ENCODE results near the gene DPH7.
"Not testable (repeated sequence)": the region's sequence is repeated elsewhere in the genome, so short reads cannot be mapped to it uniquely, and the experiment has no call there.

Gene DPH7

DNA sequence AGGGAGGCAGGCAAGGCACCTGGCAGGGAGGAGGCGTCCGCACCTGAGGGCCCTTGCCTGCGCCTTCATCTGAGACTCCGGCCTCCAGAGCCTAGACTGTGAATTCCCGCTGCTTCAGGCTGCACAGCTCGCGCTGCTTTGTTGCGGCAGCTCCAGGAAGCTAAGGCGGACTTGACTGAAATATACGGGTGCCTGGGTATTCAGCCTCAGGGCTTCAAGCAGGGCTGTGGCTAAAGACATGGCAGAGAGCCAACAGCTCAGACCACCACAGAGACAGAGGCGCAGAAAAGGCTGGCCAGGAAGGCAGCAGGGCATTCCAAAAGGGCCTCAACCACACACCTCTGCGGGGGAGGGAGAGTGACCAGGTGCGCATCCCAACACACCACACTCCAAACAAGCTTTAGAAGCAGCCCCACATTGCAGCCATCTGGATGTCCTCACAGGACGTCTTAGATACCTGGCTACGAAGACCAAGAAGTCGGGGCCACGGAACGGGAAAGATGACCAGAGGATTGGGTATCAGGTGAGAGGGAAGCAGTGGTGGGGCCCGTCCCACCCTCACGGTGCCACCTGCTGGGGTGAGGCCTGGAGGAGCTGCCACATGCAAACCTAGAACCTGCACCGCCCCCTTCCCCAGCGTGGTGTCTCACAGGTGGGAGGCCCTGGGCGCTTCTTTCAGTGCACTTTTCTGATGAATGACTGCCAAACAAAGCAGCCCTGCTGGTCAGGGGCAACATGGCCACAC is 1.7 kb upstream of the DPH7 start:
- no peak for DNase-seq

DNA sequence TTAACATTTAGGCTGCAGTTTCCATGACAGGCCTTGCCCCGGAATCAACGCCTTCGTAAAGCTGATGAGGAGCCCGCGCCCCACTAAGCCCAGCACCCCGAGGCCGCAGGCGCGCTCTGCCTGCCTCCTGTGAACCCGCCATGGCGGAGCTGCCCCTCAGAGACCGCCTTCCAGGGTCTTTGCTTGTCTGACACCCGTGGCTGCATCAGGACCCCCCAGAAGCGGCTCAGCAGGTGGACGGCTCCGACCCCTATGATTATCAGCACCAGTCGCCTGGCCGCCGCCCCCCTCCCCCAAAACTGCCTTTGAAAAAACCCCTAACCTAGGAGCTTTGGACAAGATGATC is 507 bp upstream of the DPH7 start:
- no peak for DNase-seq

DNA sequence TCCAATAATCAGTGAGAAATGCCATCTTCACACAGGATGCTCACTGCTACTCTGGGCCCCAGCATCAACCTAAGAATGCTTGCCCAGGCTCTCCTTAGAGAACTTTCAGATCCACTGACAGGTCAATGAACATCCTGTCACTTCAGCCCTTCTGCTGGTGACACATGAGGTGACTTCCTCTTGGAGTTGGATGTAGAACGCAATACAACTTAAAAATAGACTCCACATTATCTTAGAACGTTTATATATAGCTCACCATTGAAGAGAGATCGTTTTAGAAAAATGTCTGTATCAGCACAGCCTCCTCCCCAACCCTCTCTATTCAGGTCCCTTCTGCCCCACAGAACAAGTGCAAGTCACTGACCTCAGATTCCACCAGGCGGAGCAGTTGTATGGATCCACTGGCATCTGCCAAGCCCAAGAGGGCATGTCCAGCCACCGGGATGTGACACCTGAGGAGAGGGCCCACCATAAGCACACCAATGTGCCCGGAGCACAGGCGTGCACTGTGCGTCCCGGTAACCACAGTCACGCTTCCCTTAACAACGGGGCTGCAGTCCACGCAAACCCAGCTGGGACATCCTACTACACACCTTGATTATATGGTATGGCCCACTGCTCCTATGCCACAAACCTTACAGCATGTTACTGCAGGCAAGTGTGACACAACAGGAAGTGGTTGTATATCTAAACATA is 2.9 kb downstream of the DPH7 start:
- no peak for DNase-seq

DNA sequence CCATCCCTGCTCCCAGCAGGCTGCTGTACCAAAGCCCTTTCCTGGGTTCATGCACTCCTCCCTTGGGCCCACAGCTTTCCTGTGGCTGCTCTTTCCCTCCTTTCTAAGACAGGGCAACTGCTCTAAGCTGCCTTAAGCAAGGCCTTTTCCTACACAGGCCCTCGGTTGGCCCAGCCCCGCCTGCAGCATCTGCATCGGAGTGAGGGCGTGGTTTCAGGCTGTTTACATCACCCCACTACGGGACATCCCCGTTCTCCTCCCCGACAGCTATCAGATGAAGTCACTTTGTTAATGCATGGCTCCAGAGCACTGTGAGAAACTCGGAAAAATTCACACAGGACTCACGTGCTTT is 3.4 kb downstream of the DPH7 start:
- no peak for DNase-seq

DNA sequence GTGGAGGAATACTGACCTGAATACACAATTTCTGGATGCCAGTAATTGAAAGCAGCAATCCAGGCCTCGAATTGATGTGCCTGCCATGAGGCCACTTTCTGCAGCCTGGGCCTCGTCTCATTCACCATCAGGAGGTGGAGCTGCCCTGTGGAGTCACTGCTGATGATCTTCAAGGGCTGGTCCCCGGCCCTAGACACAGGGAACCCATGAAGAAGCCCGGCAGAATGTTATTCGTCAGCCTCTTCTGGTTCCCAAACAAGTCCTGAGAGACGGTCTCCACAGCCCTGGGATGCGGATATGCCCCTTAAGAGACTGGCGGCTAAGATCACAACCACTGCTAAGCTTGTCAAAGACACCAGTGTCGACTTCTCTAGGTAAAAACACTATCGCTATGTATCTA is 4.5 kb downstream of the DPH7 start:
- no peak for DNase-seq

DNA sequence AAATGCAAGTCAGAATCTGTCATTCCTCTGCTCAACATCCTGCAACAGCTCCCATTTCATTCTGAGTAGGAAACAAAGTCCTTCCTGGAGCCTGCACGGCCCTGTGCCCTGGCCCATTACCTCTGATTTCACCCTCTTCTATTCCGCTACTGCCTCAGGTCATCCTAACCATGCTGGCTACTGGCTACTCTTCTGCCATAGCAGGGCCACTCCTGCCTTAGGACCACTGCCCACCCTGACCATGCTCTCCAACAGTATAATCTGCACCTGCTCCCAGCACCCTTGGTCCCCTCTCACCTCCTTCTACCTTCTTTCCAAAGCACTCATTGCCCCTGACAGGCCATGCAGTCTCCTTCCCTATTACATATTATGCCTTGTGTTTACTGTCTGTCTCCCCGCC is 8.2 kb downstream of the DPH7 start:
- no peak for DNase-seq

DNA sequence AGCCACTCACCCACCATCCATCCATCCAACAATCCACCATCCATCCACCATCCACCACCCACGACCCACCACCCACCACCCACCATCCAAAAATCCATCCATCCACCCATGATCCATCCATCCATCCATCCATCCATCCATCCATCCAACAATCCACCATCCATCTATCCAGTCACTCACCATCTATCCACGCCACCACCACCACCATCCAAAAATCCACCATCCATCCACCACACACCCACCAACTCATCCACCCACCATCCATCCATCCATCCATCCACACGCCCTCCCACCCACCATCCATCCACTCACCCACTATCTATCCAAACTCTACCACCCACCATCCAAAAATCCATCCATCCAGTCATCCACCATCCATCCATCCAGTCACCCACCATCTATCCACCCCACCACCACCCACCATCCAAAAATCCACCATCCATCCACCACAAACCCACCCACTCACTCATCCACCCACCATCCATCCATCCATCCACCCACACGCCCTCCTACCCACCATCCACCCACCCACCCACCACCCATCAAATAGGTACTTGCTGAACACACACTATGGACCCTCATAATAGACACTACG is 9.0 kb downstream of the DPH7 start:
- DNase-seq: no peak

DNA sequence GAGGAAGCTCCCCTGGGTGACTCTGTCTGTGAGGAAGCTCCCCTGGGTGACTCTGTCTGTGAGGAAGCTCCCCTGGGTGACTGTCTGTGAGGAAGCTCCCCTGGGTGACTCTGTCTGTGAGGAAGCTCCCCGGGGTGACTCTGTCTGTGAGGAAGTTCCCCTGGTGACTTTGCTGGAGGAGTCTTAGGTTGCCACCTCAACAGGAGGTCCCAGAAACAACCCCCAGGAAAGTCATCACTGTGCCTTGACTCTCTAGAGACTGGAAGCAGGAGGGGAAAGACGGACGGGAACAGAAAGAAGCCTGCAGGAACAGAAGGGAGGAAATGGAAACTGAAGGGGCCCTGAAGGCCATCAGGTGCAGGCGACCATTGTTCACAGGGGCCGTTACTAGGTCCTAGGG is 10.3 kb downstream of the DPH7 start:
- not testable (repeated sequence) for DNase-seq

DNA sequence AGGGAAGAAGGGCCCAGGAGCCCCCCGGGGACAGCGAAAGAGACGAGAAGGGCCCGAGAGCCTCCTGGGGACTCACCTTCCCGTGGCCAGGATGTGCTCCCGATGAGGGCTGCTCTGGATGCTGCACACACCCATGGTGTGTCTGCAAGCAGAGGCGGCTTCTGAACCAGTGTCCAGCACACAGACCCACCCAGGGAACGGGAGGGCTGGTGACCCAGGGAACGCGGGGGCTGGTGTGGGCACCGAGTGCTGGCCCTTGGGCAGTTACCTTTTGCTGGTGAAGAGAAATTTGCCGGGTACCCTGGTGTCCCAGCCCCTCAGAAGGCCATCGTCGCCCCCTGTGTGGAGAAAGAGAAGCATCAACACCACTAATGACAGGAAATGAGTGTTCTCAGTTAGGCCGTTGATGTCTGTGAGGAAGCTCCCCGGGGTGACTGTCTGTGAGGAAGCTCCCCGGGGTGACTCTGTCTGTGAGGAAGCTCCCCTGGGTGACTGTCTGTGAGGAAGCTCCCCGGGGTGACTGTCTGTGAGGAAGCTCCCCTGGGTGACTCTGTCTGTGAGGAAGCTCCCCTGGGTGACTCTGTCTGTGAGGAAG is 13.8 kb downstream of the DPH7 start:
- DNase-seq: no peak

DNA sequence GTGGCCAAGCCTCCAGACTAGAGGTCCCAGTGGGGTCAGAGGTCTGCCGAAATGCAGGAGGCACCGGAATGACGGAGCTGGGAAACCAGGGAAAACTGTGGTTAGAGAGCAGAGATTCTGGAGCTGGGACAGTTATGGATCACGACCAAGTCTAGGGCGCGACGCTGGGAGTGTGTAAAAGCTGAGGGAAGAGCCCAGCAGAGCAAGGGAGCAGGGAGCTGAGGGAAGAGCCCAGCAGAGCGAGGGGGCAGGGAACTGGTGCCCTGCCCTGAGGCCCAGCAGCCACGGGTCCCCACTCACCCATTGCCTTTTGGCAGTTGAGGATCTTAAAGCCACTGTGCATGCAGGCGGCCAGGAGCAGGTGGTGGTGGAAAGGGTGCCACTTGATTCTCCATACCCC is 14.6 kb downstream of the DPH7 start:
- DNase-seq: no peak

DNA sequence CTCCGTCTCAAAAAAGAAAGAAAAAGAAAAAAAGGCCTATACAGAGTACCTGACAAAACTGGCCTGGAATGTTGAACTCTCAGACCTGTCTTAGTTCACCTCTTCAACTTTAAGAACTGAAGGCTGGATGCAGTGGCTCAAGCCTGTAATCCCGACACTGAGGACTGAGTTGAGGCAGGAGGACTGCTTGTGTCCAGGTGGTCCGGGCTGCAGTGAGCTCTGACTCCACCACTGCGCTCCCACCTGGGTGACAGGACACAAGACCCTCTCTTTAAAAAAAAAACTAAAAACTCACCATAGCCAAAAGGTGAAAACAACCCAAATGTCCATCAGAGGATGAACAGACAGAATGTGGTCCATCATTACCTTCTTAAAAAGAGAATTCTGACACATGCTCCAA is 20.6 kb downstream of the DPH7 start:
- no peak for DNase-seq

DNA sequence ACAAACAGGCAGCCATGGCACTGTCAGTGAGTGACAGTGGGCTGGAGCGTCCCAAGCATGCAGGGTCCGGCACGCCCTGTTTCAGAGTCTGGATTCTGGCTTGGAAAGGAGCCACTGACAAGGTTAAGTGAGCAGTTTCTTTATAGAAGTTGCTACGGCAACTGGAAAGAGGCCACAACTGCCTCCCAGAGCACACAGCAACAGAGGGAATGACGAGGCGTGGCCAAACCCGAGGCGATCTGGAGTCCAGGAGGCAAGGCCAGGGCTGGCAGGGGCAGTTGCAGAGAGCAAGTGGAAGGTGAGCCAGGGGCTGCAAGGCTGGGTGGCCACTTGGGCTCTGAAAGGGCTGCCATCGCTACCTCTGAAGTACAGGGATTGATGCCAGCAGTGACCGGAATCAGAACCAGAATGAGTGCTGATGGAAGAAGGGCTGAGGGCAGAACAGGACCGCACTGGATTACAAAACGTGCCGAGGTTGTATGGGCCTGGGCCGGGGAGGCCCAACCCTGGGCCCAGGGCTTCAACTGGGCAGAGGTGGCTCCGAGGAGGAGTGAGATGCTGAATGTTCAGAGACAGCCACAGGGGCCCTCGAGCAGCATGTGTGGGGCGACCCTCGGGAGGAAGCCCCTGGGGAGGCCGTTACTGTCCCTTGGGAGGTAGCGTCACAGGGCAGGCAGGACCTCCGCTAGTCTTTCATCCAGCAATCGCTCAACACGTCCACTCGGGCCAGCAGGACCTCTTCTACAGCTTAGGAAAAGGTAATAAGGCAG is 22.5 kb downstream of the DPH7 start:
- no peak for DNase-seq

DNA sequence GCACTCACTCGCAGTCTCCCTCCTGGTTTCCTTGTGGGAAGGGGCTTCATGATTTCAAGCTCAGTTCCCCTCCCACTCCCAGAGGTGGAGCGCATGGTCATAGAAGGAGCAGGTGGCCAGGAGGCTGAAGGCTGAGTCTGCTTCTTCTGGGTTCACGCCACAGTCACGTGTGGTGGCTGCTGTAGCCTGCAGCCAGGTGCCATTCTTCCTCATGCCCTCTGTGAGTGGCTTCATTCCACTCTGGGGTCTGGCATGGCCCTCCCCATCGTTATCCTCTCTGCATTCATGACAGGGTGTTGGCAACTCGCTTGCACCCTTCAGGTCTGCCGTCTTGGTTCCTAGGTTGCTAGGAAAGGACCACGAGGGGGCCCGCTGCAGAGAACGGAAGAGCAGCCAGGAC is 23.5 kb downstream of the DPH7 start:
- no peak for DNase-seq

DNA sequence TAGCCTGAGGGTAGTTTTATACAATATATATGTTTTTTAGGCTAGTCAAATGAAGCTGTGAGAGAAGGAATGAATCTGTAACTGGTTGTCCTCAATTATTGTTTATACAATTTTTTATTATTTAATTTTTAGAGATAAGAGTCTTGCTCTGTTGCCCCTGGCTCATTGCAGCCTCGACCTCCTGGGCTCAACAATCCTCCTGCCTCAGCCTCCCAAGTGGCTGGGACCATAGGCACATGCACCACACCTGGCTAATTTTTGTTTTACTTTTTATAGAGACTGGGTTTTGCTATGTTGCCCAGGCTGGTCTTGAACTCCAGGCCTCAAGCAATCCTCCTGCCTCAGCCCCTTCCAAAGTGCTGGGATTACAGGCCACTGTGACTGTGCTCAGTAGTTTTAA is 24.4 kb downstream of the DPH7 start:
- no peak for DNase-seq

DNA sequence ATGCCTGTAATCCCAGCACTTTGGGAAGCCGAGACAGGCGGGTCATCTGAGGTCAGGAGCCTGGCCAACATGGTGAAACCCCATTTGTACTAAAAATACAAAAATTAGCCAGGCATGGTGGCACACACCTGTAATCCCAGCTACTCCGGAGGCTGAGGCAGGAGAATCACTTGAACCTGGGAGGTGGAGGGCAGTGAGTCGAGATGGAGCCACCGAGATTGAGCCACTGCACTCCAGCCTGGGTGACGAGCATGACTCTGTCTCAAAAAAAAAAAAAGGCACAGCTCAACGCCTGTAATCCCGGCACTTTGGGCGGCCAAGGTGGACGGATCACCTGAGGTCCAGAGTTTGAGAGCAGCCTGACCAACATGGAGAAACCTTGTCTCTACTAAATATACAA is 25.1 kb downstream of the DPH7 start:
- not testable (repeated sequence) for DNase-seq

DNA sequence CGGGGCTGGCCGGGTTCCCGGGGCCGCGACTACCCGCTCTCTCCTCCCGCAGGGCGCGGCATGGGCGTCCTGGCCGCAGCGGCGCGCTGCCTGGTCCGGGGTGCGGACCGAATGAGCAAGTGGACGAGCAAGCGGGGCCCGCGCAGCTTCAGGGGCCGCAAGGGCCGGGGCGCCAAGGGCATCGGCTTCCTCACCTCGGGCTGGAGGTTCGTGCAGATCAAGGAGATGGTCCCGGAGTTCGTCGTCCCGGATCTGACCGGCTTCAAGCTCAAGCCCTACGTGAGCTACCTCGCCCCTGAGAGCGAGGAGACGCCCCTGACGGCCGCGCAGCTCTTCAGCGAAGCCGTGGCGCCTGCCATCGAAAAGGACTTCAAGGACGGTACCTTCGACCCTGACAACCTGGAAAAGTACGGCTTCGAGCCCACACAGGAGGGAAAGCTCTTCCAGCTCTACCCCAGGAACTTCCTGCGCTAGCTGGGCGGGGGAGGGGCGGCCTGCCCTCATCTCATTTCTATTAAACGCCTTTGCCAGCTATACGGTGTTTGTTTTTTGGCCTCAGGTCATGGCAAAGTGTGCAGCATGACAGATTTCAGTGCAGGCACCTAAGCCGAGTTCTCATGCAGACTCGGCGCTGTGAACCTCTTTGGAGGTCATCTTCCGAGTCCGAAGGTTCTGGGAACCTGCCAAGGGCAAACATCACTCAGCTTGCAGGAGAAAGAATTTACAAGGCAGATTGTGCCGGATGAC is 26.5 kb downstream of the DPH7 start:
- DNase-seq: no peak

DNA sequence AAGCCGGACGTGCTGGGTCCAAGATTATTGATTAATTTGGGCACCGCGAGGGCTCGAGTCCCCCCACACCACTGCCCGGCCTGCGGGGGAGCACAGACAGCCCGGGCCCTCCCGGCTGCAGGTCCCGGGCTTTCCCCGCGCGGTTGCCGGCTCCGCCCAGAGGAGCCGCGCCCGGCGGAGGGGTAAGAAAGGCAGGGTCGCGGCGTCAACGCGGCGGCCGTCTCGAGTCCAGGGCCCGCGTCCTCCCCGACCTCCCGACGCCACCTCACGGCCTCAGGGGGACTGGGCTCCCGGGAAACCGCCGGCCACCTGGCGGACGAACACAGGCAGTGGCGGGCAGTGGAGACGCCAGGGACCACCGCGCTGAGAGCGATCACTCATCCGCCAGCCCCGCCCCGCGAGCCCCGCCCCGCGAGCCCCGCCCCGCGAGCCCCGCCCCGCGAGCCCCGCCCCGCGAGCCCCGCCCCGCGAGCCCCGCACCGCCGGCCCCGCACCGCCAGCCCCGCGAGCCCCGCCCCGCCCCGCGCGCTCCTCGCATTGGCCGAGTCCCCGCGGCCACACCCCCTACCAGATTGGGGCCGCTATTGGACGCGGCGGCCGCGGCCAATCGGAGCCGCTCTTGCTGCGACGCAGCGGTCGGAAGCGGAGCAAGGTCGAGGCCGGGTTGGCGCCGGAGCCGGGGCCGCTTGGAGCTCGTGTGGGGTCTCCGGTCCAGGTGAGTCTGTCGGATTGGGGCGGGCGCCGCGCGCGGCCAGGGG is 27.3 kb downstream of the DPH7 start, which contains the start of gene MRPL41:
Gene MRPL41 (plus strand): TSS at position 616 of the 758 bp plus-strand sequence. CDS start 203 bp downstream, outside the sequence.
- no peak for DNase-seq

DNA sequence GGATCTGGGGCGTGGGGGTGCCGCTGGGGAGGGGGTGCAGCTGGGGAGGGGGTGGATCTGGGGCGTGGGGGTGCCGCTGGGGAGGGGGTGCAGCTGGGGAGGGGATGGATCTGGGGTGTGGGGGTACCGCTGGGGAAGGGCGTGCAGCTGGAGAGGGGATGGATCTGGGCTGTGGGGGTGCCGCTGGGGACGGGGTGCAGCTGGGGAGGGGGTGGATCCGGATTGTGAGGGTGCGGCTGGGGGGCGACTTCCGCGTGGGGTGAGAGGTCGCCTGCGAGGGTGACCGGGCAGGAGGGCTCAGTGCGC is 27.8 kb downstream of the DPH7 start:
- DNase-seq: not testable (repeated sequence)

DNA sequence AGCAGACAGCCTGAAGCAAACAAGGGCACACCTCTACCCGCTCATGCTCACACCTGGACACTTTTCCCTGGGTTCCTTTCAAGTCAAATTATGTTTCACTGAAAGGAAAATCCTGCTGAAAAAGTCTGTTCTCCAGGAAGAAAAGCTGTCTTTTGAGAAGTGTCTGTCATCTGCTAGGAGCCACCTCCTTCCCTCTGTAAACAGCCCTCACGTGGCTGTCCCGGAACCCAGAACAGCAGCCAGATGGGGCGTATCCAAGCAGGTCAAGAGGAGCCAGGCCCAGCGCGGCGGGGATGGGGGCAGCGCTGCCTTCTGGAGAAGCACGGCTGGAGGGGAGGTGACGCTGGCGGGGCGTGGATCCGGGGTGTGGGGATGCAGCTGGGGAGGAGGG is 28.5 kb downstream of the DPH7 start, which contains the start of gene PNPLA7:
Gene PNPLA7 (minus strand): TSS at position 172 of the 391 bp plus-strand sequence. CDS start 205 bp downstream, outside the sequence.
- DNase-seq: peak; percentile 40

DNA sequence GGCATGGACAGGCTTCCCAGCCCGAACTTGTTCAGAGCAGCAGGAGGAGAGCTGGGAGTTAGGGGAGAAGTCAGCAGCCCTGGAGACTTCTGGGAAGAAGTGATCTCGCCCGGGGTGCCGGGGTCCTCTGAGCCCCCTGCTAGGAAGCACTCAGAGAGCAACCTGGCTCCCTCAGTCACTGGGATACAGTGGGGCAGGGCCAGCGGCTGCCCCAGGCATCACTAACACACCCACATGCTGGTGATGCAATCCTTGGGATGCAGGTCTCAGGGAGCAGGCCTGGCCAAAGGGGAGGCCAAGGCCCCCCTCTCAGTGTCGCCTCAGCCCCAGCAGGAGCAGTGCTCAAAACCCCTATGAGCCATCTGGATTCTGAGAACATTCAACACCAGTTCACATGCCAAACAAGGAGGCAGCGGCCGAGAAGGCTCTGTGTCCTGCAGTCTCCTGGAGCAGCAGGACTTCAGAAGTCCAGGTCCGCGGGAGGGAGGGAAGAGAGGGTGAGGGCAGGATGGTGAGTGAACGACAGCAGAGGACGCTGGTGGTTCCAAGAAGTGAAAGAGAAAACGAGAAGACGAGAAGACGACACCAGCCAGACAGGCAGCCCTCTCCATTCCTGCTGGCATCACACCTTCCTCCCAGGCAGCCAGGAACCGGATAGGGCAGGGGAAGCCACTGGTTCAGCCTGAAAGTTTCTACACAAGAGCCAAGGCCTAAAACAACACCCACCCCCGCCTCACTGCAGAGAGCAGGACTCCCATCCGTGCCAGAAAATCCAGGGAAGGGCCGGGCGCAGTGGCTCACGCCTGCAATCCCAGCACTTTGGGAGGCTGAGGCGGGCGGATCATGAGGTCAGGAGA is 30.8 kb downstream of the DPH7 start:
- DNase-seq: no peak

DNA sequence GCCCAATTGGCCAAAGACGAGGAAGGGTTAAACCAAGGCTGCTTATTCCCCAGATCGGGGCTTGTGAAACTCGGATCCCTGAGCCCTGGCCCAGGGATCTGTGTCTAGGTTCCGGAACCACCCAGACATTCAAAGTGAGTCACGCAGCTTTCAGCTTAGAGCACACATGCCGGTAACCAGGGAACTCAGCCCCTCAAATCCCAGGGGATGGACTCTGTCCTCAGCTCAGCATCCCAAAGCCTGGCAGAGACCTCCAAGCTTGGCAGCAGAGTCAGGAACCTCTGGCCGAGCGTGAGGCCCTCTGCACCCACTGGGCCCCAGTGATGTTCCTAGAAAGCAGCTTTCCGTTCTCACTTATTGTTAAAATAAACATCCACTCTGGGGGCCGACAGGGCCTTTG is 33.6 kb downstream of the DPH7 start:
- DNase-seq: no peak

All from NCI-H1436 treated with DMSO at 0.1 percent for 48 hours (cell line).